ENCODE measurements around the gene SLC34A1. TPM values are rescaled to one million over a fixed set of nuclear protein-coding genes. Genes with fewer than 3 reads are reported as not detected.

The SLC34A1 gene
- total and polyA plus RNA-seq, 2 experiments from 2014 or later, result not detected

DNA sequence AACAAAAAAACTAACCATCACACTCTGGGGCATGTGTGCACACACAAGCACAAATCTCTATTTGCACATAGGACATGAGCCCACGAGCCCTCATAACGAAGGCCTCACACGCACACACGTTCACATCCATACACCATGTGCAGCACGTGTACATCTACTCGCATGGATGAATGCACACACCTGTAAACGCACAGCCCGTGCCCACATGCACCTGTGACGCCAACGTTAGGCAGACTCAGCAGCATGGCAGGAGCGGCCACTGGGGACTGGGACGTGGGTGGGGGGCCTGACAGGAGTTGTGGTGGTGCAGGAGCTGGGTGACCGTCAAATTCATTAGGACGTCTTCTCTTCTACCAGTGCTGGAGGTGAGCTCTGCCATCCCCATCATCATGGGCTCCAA, 3.2 kb downstream of the SLC34A1 start (continued):
- no peak for TF ChIP-seq EZH2 (IDR thresholded peaks at IDR 0.05; ENCODE audit: low read depth, unreplicated experiment)

DNA sequence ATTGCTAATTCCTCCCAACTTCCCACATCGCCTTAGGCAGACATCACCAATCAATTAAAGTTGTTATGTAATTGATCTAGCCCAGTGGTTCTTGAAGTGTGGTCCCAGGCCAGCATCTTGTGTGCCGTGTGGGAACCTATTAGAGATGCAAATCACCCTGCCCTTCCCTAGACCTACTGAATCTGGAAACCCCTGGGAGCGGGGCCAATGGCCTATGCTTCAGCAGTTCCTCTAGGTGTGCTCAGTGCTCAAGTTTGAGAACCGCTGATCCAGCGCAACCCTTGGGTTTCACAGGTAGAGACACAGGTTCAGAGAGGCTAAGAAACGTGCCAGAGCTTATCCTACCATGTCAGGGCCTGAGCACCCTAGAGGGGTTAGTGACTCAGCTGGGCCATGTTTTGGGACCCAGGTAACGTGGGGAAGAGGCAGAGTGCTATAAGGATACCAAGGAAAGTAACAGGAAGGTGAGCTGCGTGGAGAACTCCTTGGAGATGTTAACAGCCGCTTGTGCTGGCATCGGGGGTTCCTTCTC, 4.4 kb downstream of the SLC34A1 start:
- no peak overlapping the region for H3K4me3 Mint-ChIP-seq
- peaks cover 33% of the 10 kb centered on the region for H3K27me3 Mint-ChIP-seq (ENCODE audit: insufficient read depth, low read depth, poor library complexity)
- H3K79me2 ChIP-seq (replicated peaks; ENCODE audit: insufficient read depth), result no peaks in the 10 kb centered on the region
- H3K27ac ChIP-seq (ENCODE audit: low read depth), result no peak overlapping the region
- H3K36me3 Mint-ChIP-seq (ENCODE audit: low read depth), result no peaks in the 10 kb centered on the region; the same call in 2 of the 3 replicates
- peaks cover 21% of the 10 kb centered on the region for H3K4me1 Mint-ChIP-seq
- 0 out of 2 replicates have a peak, but pooled peaks cover 8% of the 10 kb centered on the region for H3F3A ChIP-seq (replicated peaks; ENCODE audit: low read depth)
- no peaks in the 10 kb centered on the region for H3K9me3 Mint-ChIP-seq
- H3K4me2 ChIP-seq, result no peak overlapping the region
- no peaks in the 10 kb centered on the region for H3K36me3 ChIP-seq (ENCODE audit: insufficient read depth)
- no peaks in the 10 kb centered on the region for H4K20me1 ChIP-seq (replicated peaks; ENCODE audit: insufficient read depth)
- no peak overlapping the region for H2AFZ ChIP-seq
- H3K4me1 ChIP-seq (ENCODE audit: insufficient read depth), result no peaks in the 10 kb centered on the region
- no peak overlapping the region for H3K27ac Mint-ChIP-seq
- no peak for ATAC-seq
- H3K27me3 ChIP-seq (ENCODE audit: insufficient read depth), result peaks cover 18% of the 10 kb centered on the region; the same call in 1 of the 2 replicates
- no peak overlapping the region for H3K4me3 ChIP-seq
- no peak for DNase-seq (ENCODE audit: low spot score)
- TF ChIP-seq, protein P1, sequence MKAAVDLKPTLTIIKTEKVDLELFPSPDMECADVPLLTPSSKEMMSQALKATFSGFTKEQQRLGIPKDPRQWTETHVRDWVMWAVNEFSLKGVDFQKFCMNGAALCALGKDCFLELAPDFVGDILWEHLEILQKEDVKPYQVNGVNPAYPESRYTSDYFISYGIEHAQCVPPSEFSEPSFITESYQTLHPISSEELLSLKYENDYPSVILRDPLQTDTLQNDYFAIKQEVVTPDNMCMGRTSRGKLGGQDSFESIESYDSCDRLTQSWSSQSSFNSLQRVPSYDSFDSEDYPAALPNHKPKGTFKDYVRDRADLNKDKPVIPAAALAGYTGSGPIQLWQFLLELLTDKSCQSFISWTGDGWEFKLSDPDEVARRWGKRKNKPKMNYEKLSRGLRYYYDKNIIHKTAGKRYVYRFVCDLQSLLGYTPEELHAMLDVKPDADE (IDR thresholded peaks at IDR 0.05), result no peak
- TF ChIP-seq ZNF331 (CRISPR knock-in tag; IDR thresholded peaks at IDR 0.05; ENCODE audit: low read depth) (no peak), CREB1 (CRISPR knock-in tag; IDR thresholded peaks at IDR 0.05; ENCODE audit: low read depth) (no peak), NANOG (IDR thresholded peaks at IDR 0.05; ENCODE audit: borderline replicate concordance) (no peak), EZH2 (IDR thresholded peaks at IDR 0.05; ENCODE audit: low read depth, unreplicated experiment) (no peak), EZH2phosphoT487 (IDR thresholded peaks at IDR 0.05; ENCODE audit: unreplicated experiment) (no peak), ZNF114 (CRISPR knock-in tag; IDR thresholded peaks at IDR 0.05) (no peak), POLR2AphosphoS5 (IDR thresholded peaks at IDR 0.05; ENCODE audit: low read depth) (no peak), STAT1 (IDR thresholded peaks at IDR 0.05; ENCODE audit: unreplicated experiment) (no peak), JUNB (IDR thresholded peaks at IDR 0.05; ENCODE audit: unreplicated experiment) (no peak)
- TF ChIP-seq, protein P2, sequence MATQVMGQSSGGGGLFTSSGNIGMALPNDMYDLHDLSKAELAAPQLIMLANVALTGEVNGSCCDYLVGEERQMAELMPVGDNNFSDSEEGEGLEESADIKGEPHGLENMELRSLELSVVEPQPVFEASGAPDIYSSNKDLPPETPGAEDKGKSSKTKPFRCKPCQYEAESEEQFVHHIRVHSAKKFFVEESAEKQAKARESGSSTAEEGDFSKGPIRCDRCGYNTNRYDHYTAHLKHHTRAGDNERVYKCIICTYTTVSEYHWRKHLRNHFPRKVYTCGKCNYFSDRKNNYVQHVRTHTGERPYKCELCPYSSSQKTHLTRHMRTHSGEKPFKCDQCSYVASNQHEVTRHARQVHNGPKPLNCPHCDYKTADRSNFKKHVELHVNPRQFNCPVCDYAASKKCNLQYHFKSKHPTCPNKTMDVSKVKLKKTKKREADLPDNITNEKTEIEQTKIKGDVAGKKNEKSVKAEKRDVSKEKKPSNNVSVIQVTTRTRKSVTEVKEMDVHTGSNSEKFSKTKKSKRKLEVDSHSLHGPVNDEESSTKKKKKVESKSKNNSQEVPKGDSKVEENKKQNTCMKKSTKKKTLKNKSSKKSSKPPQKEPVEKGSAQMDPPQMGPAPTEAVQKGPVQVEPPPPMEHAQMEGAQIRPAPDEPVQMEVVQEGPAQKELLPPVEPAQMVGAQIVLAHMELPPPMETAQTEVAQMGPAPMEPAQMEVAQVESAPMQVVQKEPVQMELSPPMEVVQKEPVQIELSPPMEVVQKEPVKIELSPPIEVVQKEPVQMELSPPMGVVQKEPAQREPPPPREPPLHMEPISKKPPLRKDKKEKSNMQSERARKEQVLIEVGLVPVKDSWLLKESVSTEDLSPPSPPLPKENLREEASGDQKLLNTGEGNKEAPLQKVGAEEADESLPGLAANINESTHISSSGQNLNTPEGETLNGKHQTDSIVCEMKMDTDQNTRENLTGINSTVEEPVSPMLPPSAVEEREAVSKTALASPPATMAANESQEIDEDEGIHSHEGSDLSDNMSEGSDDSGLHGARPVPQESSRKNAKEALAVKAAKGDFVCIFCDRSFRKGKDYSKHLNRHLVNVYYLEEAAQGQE (IDR thresholded peaks at IDR 0.05; ENCODE audit: unreplicated experiment), result no peak
- TF ChIP-seq, protein P3, sequence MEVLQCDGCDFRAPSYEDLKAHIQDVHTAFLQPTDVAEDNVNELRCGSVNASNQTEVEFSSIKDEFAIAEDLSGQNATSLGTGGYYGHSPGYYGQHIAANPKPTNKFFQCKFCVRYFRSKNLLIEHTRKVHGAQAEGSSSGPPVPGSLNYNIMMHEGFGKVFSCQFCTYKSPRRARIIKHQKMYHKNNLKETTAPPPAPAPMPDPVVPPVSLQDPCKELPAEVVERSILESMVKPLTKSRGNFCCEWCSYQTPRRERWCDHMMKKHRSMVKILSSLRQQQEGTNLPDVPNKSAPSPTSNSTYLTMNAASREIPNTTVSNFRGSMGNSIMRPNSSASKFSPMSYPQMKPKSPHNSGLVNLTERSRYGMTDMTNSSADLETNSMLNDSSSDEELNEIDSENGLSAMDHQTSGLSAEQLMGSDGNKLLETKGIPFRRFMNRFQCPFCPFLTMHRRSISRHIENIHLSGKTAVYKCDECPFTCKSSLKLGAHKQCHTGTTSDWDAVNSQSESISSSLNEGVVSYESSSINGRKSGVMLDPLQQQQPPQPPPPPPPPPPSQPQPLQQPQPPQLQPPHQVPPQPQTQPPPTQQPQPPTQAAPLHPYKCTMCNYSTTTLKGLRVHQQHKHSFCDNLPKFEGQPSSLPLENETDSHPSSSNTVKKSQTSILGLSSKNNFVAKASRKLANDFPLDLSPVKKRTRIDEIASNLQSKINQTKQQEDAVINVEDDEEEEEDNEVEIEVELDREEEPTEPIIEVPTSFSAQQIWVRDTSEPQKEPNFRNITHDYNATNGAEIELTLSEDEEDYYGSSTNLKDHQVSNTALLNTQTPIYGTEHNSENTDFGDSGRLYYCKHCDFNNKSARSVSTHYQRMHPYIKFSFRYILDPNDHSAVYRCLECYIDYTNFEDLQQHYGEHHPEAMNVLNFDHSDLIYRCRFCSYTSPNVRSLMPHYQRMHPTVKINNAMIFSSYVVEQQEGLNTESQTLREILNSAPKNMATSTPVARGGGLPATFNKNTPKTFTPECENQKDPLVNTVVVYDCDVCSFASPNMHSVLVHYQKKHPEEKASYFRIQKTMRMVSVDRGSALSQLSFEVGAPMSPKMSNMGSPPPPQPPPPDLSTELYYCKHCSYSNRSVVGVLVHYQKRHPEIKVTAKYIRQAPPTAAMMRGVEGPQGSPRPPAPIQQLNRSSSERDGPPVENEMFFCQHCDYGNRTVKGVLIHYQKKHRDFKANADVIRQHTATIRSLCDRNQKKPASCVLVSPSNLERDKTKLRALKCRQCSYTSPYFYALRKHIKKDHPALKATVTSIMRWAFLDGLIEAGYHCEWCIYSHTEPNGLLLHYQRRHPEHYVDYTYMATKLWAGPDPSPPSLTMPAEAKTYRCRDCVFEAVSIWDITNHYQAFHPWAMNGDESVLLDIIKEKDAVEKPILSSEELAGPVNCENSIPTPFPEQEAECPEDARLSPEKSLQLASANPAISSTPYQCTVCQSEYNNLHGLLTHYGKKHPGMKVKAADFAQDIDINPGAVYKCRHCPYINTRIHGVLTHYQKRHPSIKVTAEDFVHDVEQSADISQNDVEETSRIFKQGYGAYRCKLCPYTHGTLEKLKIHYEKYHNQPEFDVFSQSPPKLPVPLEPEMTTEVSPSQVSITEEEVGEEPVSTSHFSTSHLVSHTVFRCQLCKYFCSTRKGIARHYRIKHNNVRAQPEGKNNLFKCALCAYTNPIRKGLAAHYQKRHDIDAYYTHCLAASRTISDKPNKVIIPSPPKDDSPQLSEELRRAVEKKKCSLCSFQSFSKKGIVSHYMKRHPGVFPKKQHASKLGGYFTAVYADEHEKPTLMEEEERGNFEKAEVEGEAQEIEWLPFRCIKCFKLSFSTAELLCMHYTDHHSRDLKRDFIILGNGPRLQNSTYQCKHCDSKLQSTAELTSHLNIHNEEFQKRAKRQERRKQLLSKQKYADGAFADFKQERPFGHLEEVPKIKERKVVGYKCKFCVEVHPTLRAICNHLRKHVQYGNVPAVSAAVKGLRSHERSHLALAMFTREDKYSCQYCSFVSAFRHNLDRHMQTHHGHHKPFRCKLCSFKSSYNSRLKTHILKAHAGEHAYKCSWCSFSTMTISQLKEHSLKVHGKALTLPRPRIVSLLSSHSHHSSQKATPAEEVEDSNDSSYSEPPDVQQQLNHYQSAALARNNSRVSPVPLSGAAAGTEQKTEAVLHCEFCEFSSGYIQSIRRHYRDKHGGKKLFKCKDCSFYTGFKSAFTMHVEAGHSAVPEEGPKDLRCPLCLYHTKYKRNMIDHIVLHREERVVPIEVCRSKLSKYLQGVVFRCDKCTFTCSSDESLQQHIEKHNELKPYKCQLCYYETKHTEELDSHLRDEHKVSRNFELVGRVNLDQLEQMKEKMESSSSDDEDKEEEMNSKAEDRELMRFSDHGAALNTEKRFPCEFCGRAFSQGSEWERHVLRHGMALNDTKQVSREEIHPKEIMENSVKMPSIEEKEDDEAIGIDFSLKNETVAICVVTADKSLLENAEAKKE (CRISPR knock-in tag; IDR thresholded peaks at IDR 0.05), result no peak
- TF ChIP-seq, protein P4, sequence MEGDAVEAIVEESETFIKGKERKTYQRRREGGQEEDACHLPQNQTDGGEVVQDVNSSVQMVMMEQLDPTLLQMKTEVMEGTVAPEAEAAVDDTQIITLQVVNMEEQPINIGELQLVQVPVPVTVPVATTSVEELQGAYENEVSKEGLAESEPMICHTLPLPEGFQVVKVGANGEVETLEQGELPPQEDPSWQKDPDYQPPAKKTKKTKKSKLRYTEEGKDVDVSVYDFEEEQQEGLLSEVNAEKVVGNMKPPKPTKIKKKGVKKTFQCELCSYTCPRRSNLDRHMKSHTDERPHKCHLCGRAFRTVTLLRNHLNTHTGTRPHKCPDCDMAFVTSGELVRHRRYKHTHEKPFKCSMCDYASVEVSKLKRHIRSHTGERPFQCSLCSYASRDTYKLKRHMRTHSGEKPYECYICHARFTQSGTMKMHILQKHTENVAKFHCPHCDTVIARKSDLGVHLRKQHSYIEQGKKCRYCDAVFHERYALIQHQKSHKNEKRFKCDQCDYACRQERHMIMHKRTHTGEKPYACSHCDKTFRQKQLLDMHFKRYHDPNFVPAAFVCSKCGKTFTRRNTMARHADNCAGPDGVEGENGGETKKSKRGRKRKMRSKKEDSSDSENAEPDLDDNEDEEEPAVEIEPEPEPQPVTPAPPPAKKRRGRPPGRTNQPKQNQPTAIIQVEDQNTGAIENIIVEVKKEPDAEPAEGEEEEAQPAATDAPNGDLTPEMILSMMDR (conservative IDR thresholded peaks at IDR 0.05; ENCODE audit: low read depth in 2 of 2), result no peak
- H3K9me2 ChIP-seq (ENCODE audit: insufficient read depth), result no peaks in the 10 kb centered on the region

Data from GM23338 (cell line).